AG10803 (cell line): ENCODE data around the gene PHKA2.

Source experiments
- DNase-seq: peaks from one replicate; pipeline ENCODE4 v3.0.0; 2010; ENCODE audit warnings: low read depth
- H3K4me3 ChIP-seq: 2 replicates; pipeline ENCODE4 v1.5.1; 2011; ENCODE audit warnings: mild to moderate bottlenecking, low read length, control low read depth
- TF ChIP-seq, protein P1 (sequence below): conservative IDR thresholded peaks from 2 replicates; pipeline ENCODE4 v1.5.1; 2011; ENCODE audit warnings: mild to moderate bottlenecking, low read length, control low read depth, inconsistent platforms

PHKA2 gene

DNA sequence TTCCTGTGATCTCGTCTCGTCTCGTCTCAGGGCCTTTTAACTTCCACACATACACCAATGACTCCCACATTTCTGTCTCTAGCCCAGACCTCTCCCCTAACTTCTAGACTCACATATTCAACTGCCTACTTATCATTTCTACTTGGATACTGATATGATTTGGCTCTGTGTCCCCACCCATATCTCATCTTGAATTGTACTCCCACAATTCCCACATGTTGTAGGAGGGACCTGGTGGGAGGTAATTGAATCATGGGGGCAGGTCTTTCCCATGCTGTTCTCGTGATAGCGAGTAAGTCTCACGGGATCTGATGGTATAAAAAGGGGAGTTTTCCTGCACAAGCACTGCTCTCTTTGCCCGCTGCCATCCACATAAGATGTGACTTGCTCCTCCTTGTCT, 8.9 kb downstream of the PHKA2 start:
- TF ChIP-seq, protein P1, sequence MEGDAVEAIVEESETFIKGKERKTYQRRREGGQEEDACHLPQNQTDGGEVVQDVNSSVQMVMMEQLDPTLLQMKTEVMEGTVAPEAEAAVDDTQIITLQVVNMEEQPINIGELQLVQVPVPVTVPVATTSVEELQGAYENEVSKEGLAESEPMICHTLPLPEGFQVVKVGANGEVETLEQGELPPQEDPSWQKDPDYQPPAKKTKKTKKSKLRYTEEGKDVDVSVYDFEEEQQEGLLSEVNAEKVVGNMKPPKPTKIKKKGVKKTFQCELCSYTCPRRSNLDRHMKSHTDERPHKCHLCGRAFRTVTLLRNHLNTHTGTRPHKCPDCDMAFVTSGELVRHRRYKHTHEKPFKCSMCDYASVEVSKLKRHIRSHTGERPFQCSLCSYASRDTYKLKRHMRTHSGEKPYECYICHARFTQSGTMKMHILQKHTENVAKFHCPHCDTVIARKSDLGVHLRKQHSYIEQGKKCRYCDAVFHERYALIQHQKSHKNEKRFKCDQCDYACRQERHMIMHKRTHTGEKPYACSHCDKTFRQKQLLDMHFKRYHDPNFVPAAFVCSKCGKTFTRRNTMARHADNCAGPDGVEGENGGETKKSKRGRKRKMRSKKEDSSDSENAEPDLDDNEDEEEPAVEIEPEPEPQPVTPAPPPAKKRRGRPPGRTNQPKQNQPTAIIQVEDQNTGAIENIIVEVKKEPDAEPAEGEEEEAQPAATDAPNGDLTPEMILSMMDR, result no peak
- no peak overlapping the region for H3K4me3 ChIP-seq
- no peak for DNase-seq

DNA sequence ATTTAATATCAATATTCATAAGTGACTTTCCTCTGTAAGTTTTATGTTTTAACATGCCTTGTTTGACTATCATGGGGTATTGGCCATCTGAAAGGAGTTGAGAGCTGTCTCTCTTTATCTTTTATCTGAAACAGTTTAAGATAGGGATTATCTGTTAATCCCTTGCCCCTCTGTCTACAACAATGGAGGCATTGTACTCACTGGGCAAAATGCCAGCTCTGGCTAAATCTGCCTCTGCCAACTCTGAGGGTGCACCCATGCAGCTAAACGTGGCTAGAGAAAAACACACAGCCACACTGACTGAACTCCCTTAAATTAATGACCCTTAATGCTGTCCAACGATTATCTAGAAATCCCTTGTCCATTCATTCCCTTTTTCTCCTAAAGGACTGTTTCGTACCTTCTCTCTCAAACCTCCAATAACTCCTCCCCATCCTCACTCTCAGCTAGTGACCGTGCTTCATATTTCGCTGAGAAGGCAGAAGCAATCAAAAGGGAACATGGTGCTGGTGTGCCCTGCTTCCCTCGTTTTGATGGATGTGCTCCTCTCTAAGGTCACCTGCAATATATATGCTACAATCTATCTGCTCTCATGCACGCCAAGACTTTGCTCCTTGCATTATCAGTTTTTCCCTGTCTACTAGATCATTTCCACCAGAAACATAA, 10.3 kb downstream of the PHKA2 start:
- TF ChIP-seq, protein P1, result no peak
- DNase-seq, result no peak
- no peak overlapping the region for H3K4me3 ChIP-seq

DNA sequence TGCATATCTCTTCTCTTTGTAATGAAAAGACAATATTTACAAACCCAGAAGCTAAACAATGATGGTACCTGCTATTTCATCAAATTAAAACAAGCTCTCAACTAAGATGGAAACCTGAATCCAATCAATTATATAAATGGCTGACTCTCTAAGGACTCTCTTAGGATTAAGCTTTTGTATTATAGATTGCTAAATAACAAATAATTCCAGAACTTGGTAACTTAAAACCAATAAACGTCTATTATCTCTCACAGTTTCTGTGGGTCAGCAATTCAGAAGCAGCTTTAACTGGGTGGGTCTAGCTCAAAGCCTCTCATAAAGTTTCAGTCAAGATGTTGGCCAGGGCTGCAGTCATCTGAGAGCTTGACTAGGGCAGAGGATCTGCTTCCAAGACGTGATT, 12.4 kb downstream of the PHKA2 start:
- H3K4me3 ChIP-seq, result no peak overlapping the region
- no peak for DNase-seq
- TF ChIP-seq, protein P1, result no peak

DNA sequence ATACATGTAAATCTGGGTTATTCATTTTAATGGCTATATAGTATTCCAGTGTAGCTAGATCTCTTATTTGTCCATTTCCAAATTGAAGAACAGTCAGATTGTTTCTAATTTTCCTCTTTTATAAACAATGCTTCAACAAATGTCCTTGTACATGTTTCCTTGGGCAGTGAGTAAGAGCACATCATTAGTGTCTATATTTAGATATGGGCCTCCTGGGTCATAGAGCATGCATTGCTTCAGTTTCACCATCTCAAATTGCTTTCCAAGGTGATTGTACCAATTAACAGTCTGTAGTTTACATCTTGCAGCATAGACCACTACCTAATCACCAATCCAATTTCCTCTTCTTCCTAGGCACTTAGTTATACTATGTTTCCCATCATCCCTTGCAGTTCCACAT, 13.4 kb downstream of the PHKA2 start:
- no peak overlapping the region for H3K4me3 ChIP-seq
- no peak for DNase-seq
- TF ChIP-seq, protein P1, result no peak

DNA sequence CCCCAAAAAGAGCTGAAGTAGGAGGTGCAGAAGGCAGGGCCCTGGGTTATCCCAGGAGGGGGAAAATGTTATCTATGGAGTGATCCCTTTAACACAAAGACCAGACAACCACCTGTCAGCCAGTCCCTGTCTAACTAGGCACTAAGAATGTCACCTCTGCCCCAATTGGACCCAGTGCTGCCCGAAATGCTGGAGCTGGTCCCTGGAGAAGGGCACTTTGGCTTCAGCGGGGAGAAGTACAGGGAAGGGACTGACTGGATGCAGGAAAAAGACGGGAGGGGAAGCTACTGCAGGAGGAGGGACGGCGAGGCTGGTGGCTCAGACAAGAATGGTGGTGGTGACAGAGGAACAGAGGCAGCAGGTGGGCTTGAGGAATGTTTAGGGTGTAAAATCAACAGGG, 17.3 kb downstream of the PHKA2 start:
- TF ChIP-seq, protein P1, result no peak
- no peak for DNase-seq
- no peak overlapping the region for H3K4me3 ChIP-seq

DNA sequence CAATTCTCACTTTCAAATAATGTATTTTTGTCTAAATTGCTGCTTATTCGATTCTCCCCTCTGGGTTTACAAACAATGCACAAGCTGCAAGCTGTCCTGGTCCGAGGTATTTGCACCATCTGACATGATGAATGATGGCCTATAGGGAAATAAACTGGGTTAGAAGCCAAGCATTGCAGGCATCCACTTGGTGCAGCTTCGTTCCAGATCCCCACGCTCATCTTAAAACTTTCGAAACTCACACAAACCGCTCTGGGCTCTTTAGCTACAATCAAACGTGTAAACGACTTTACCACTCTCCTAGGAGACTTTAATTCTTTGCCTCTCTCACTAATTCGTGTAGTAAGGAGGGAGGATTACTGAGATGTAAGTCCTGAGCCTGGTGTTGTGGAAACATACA, 19.0 kb downstream of the PHKA2 start:
- peak; percentile 11 for DNase-seq
- TF ChIP-seq, protein P1, result no peak
- H3K4me3 ChIP-seq, result no peak overlapping the region

DNA sequence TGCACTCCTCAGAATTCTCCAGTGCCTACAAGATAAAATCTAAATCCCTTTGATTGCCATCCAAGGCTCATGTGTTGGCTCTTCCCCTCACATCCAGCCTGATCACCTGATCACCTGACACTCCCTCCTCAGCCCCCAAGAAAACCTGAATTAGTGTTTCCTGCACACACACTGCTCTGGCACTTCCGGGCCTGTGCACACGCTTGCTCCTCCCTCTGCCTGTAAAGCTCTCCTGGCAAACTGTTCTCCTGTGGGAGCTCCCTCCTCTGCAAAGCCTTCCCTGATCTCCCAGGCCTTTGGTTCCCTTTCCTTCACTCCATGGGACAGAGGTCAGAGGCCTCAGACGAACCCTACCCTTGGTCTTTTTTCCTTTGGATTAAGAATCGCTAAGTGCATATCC, 19.9 kb downstream of the PHKA2 start:
- TF ChIP-seq, protein P1, result no peak
- no peak for DNase-seq
- no peak overlapping the region for H3K4me3 ChIP-seq
